K562 (cell line): ENCODE data around the gene NUMB. TPM values are rescaled to one million over a fixed set of nuclear protein-coding genes. Genes with fewer than 3 reads are reported as not detected.
"Not testable (repeated sequence)": the region's sequence is repeated elsewhere in the genome, so short reads cannot be mapped to it uniquely, and the experiment has no call there.

Experiments used
- ATAC-seq: fragments of 200-7000 bp; cut with Tn5 transposase; 3 replicates; pipeline ENCODE4 v1.9.1; 2020; ENCODE audit warnings: moderate library complexity
- BruUV-seq: library from RNA; stranded (reverse); fragments of 400-500 nt; replicated peaks from 2 replicates; lab custom pipeline; 2021; lab: Mats Ljungman, UMichigan
- CTCF ChIA-PET: fragments of 300-600 bp; formaldehyde crosslinking; extraction: SDS; loops from one replicate; lab custom pipeline; 2021; ENCODE audit warnings: low intra/inter-chr PET ratio; lab: Yijun Ruan, JAX
- POLR2A ChIA-PET: fragments of 300-600, 350-650 bp; sonication (Branson Sonifier 250); formaldehyde crosslinking; extraction: SDS; loops from one replicate; lab custom pipeline; 2021; ENCODE audit warnings: antibody characterized with exemption, inconsistent platforms; lab: Yijun Ruan, JAX
- DNase-seq, 4 experiments: peaks; one replicate each; pipeline versions ENCODE4 v3.0.0 to v3.0.0-alpha.2; 2011 to 2018; ENCODE audit warnings: low spot score in 3 of 4, mixed read lengths in 3 of 4; ENCODE audit errors: extremely low read depth in 1 of 4
- FAIRE-seq: peaks from 2 replicates; lab custom pipeline; 2011; peaks lifted over from hg19 to GRCh38; lab: Jason Lieb, UNC
- H2AFZ ChIP-seq: 2 replicates; pipeline ENCODE4 v1.6.0; 2011; ENCODE audit warnings: low read depth, low read length, control low read depth, inconsistent platforms
- H3K27ac ChIP-seq: fragments of 200-600 bp; 3 replicates; pipeline ENCODE4 v1.8.0; 2011; ENCODE audit warnings: low read depth, mild to moderate bottlenecking, control low read depth, inconsistent platforms, low read length, moderate library complexity, mixed read lengths; ENCODE audit errors: extremely low read depth
- H3K27me3 ChIP-seq, 2 experiments: fragments of 300-600 bp in 1 of 2; 2 replicates in 1 of 2; 3 replicates in 1 of 2; pipeline versions ENCODE4 v1.6.0 to v1.8.0; 2011; ENCODE audit warnings: inconsistent platforms in 2 of 2, low read length in 2 of 2, mild to moderate bottlenecking in 1 of 2, mixed read lengths in 1 of 2, moderate library complexity in 1 of 2; ENCODE audit not compliant: control insufficient read depth in 2 of 2, insufficient read depth in 2 of 2
- H3K36me3 ChIP-seq: fragments of 300-600 bp; 3 replicates; pipeline ENCODE4 v1.8.0; 2011; ENCODE audit warnings: mild to moderate bottlenecking, low read length, inconsistent platforms; ENCODE audit not compliant: control insufficient read depth, insufficient read depth
- H3K4me1 ChIP-seq, 2 experiments: fragments of 200-600 bp in 1 of 2; replicated peaks in 1 of 2; 2 replicates in 1 of 2; 3 replicates in 1 of 2; pipeline versions ENCODE4 v1.5.1 to v1.8.0; 2011; ENCODE audit warnings: inconsistent platforms in 2 of 2, low read length in 2 of 2, mild to moderate bottlenecking in 1 of 2, mixed read lengths in 1 of 2, moderate library complexity in 1 of 2; ENCODE audit not compliant: control insufficient read depth in 2 of 2, insufficient read depth in 2 of 2
- H3K4me2 ChIP-seq: 2 replicates; pipeline ENCODE4 v1.6.1; 2011; ENCODE audit warnings: low read length, control low read depth, inconsistent platforms, mixed read lengths; ENCODE audit not compliant: insufficient read depth
- H3K4me3 ChIP-seq: fragments of 200-600 bp; sonication (generic), shearing (Covaris generic); 2 replicates; pipeline ENCODE4 v1.5.1; 2016; ENCODE audit warnings: control low read depth, inconsistent platforms
- H3K79me2 ChIP-seq: fragments of 200-600 bp; 3 replicates; pipeline ENCODE4 v1.8.0; 2011; ENCODE audit warnings: low read length, inconsistent platforms; ENCODE audit not compliant: control insufficient read depth, insufficient read depth
- H3K9ac ChIP-seq, 2 experiments: 2 replicates each; pipeline versions ENCODE4 v1.6.0 to v1.6.1; 2011; ENCODE audit warnings: low read depth in 2 of 2, low read length in 2 of 2, control low read depth in 1 of 2, inconsistent platforms in 1 of 2, mild to moderate bottlenecking in 1 of 2, mixed read lengths in 1 of 2; ENCODE audit not compliant: insufficient read depth in 1 of 2
- H3K9me1 ChIP-seq: one replicate; pipeline ENCODE4 v1.6.0; 2011; ENCODE audit warnings: inconsistent platforms, mild to moderate bottlenecking, low read length, moderate library complexity; ENCODE audit not compliant: control insufficient read depth, insufficient read depth
- H3K9me3 ChIP-seq: replicated peaks from 2 replicates; pipeline ENCODE4 v1.5.1; 2011; ENCODE audit warnings: low read depth, low read length, inconsistent platforms; ENCODE audit not compliant: control insufficient read depth, insufficient read depth
- H4K20me1 ChIP-seq: replicated peaks from 2 replicates; pipeline ENCODE4 v1.6.1; 2011; ENCODE audit warnings: low read length, inconsistent platforms, mixed read lengths; ENCODE audit not compliant: control insufficient read depth, insufficient read depth
- ESRRB ChIP-seq: fragments of 250-450 bp; sonication (Bioruptor Pico); IDR thresholded peaks from 2 replicates; pipeline ENCODE4 v1.5.0; 2020; ENCODE audit warnings: mild to moderate bottlenecking, moderate library complexity, borderline replicate concordance
- SPI1 ChIP-seq: IDR thresholded peaks from 2 replicates; pipeline ENCODE4 v1.6.1; 2011; ENCODE audit warnings: low read depth, low read length, control low read depth, borderline replicate concordance
- WGBS: fragments of 100-300 bp; shearing (Covaris generic); methylation state at CpG from one replicate; pipeline ENCODE4 v1.1.6; 2016; ENCODE audit warnings: low coverage, mixed read lengths; ENCODE audit not compliant: insufficient coverage; ENCODE audit errors: missing lambda C conversion rate; 5-methylcytosine and 5-hydroxymethylcytosine counted together
- in situ Hi-C: fragments of 300-500 bp; cut with MboI; formaldehyde crosslinking; loops from 4 replicates; pipeline ENCODE4 v1.15.0; 2018; ENCODE audit warnings: inconsistent platforms, mixed read lengths
- intact Hi-C: fragments of 100-400 bp; cut with micrococcal nuclease; formaldehyde crosslinking; loops from 2 replicates; pipeline ENCODE4 v1.14.2; 2022
- polyA plus RNA-seq, 8 experiments: library from polyadenylated mRNA; depleted of rRNA in 4 of 8; stranded (reverse) in 5 of 8; unstranded in 3 of 8; fragments of >200 nt; fragmentation: Nextera tagmentation in 2 of 8; fragmentation: Illumina TruSeq in 1 of 8; extraction: Ambion mirVana in 2 of 8; extraction: Trizol in 1 of 8; gene quantifications; 2 replicates each; pipeline versions ENCODE4 v1.2.1 to v1.2.3, GENCODE V29; 2011 to 2014; ENCODE audit warnings: inconsistent platforms in 1 of 8, missing spikeins in 1 of 8
- total RNA-seq, 7 experiments: library from RNA; depleted of rRNA in 6 of 7; stranded (reverse); fragments of >200 nt in 6 of 7; fragmentation: Illumina TruSeq in 2 of 7; extraction: Trizol in 2 of 7; gene quantifications; 2 replicates each; pipeline versions ENCODE4 v1.2.1 to v1.2.3, GENCODE V29; 2011 to 2021; ENCODE audit warnings: low replicate concordance in 1 of 7

NUMB gene
- total and polyA plus RNA-seq, 9 of the 15 experiments (the other 6 are each of a cell fraction or from before 2014, with no cell fraction given) = 13.5 to 54.0 (median 32.3) TPM

DNA sequence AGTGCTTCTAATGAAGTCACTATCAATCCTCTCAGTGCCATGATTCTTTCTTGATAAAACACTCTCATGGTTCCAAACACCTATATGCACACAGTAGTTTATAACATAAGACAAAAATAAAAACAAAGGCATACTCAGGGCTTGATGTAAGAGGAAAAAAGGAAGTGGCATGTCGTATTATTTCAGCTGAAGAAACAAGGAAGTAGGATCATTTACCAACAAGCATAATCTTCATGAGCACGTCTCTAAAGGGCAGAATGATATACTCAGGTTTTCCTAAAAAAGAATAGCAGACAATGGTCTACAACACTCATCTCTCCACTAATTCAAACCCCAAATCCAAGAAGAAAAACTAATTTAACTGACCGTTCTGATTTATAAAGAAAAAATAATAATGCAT, 33.9 kb downstream of the NUMB start:
- Histone ChIP-seq H3K36me3 (peaks cover 15% of the 10 kb centered on the region; the same call in 2 of the 3 replicates), H2AFZ (no peak overlapping the region), H3K4me1 (peaks cover 0 to 4% of the 10 kb centered on the region in 2 experiments; a peak in 1 of 5 replicates), H3K4me2 (no peak overlapping the region), H3K9ac (no peak overlapping the region), H3K27ac (peak overlapping the region; percentile 12; the same call in 1 of the 3 replicates), H3K9me3 (no peaks in the 10 kb centered on the region), H3K4me3 (no peak overlapping the region), H3K79me2 (peaks cover 69% of the 10 kb centered on the region), H4K20me1 (no peaks in the 10 kb centered on the region; the same call in 1 of the 2 replicates), H3K27me3 (no peaks in the 10 kb centered on the region), H3K9me1 (no peaks in the 10 kb centered on the region)
- FAIRE-seq (no peak), ATAC-seq (no peak), DNase-seq (no peak)
- in situ Hi-C loops (no loop called here), intact Hi-C loops (no loop called here)
- 21% methylated on average over 3 of the region's 3 CpGs for WGBS
- POLR2A ChIA-PET = no interaction called here
- BruUV-seq = no TSS peak
- CTCF ChIA-PET = no interaction called here
- TF ChIP-seq SPI1 (peak; percentile 90), ESRRB (no peak)

DNA sequence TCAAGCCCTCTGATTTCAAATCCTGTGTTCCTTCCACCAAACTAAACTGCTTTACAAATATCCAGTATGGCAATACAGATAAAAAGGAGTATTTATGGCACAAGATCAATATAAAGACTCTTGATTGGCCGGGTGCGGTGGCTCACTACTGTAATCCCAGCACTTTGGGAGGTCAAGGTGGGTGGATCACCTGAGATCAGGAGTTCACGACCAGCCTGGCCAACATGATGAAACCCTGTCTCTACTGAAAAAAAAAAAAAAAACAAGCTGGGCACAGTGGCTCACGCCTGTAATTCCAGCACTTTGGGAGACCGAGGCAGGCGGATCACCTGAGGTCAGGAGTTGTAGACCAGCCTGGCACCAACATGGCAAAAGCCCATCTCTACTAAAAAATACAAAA, 35.3 kb downstream of the NUMB start:
- DNase-seq, FAIRE-seq, H3K9me1 ChIP-seq, H2AFZ ChIP-seq, ATAC-seq, intact Hi-C loops, H3K9ac ChIP-seq, BruUV-seq, H3K4me3 ChIP-seq, H3K27me3 ChIP-seq, H3K27ac ChIP-seq, H3K9me3 ChIP-seq, H3K4me1 ChIP-seq, H3K4me2 ChIP-seq, CTCF ChIA-PET, in situ Hi-C loops, H4K20me1 ChIP-seq: not testable (repeated sequence)
- peaks cover 15% of the 10 kb centered on the region; the same call in 2 of the 3 replicates for H3K36me3 ChIP-seq
- WGBS = 76% methylated on average over 5 of the region's 6 CpGs
- POLR2A ChIA-PET = interaction anchor here (0.8 kb wide), 1 partner anchor 8 kb away, joined by 3 read pairs; no protein-coding TSS in a partner anchor
- H3K79me2 ChIP-seq = peaks cover 62% of the 10 kb centered on the region
